ENCODE measurements around the gene C1QTNF1.
A peak's percentile ranks its signal among the peaks of the same experiment; 100 is the strongest.

Gene C1QTNF1

GRCh38 chr17:78985395-78985794 lies 38.6 kb upstream of the C1QTNF1 start:
- no peak overlapping the region for H3K9ac ChIP-seq (ENCODE audit: low read length in 2 of 2)
- no peak overlapping the region for H3K4me3 ChIP-seq (ENCODE audit: low read length in 2 of 2)
- H3K4me1 ChIP-seq (ENCODE audit: control insufficient read depth, insufficient read depth, low read length) = peaks cover under 1% of the 10 kb centered on the region
- H3K27ac ChIP-seq (ENCODE audit: low read length) = no peak overlapping the region
- H3K9me3 ChIP-seq (ENCODE audit: control insufficient read depth in 2 of 2, low read length in 2 of 2) = no peaks in the 10 kb centered on the region
- H3K27me3 ChIP-seq (ENCODE audit: control insufficient read depth in 1 of 2, insufficient read depth in 2 of 2, low read length in 2 of 2) = no peaks in the 10 kb centered on the region
- no peaks in the 10 kb centered on the region for H3K36me3 ChIP-seq (ENCODE audit: control insufficient read depth in 2 of 2, insufficient read depth in 2 of 2, low read length in 2 of 2)

GRCh38 chr17:78986048-78986648 lies 37.8 kb upstream of the C1QTNF1 start:
- Histone ChIP-seq H3K27ac (ENCODE audit: low read length) (no peak overlapping the region), H3K9ac (ENCODE audit: low read length in 2 of 2) (no peak overlapping the region), H3K27me3 (ENCODE audit: control insufficient read depth in 1 of 2, insufficient read depth in 2 of 2, low read length in 2 of 2) (no peaks in the 10 kb centered on the region), H3K4me3 (ENCODE audit: low read length in 2 of 2) (peak overlapping the region; percentile 15 to 63), H3K9me3 (ENCODE audit: control insufficient read depth in 2 of 2, low read length in 2 of 2) (no peaks in the 10 kb centered on the region), H3K4me1 (ENCODE audit: control insufficient read depth, insufficient read depth, low read length) (no peaks in the 10 kb centered on the region), H3K36me3 (ENCODE audit: control insufficient read depth in 2 of 2, insufficient read depth in 2 of 2, low read length in 2 of 2) (peaks cover 2 to 7% of the 10 kb centered on the region in 2 donors)

DNA sequence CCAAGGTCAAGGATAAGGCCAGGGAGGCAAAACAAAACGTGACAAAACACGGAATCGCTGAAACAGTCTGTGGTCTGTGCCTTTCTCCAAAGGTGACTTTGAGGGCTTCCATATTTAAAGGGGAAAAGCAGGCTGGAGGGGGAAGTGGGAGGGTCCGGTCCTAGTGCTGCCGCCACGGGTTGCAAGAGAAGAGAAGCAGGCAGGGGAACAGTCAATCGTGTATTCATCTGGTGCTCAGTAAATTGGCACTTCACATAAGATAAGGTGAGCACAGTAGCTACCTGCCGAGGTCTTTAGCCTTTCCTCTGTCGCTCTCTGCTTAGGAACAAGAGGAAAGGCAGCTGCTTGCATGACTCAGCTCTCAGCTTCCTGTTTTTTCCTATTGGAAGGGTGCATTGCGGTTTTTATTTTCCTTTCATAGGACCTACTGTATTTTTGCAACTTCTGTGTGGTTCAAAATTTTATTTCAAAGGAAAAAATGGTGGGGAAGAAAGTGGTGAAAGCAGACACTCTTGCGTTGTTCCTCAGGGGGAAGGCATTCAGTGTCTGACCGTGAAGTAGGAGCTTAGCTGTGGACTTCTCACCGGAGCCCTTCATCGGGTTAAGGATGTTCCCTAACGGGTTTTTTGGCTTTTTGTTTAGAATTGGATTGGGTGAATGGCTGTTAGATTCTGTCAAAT lies 37.2 kb upstream of the C1QTNF1 start:
- H3K4me3 ChIP-seq (ENCODE audit: low read length in 2 of 2) = peak overlapping the region; percentile 15 to 63
- no peaks in the 10 kb centered on the region for H3K4me1 ChIP-seq (ENCODE audit: control insufficient read depth, insufficient read depth, low read length)
- no peaks in the 10 kb centered on the region for H3K9me3 ChIP-seq (ENCODE audit: control insufficient read depth in 2 of 2, low read length in 2 of 2)
- H3K27me3 ChIP-seq (ENCODE audit: control insufficient read depth in 1 of 2, insufficient read depth in 2 of 2, low read length in 2 of 2) = no peaks in the 10 kb centered on the region
- no peak overlapping the region for H3K9ac ChIP-seq (ENCODE audit: low read length in 2 of 2)
- H3K36me3 ChIP-seq (ENCODE audit: control insufficient read depth in 2 of 2, insufficient read depth in 2 of 2, low read length in 2 of 2) = peaks cover 7 to 12% of the 10 kb centered on the region in 2 donors
- H3K27ac ChIP-seq (ENCODE audit: low read length) = no peak overlapping the region

- no peak overlapping the region for H3K9ac ChIP-seq (ENCODE audit: low read length in 2 of 2)
- H3K27me3 ChIP-seq (ENCODE audit: control insufficient read depth in 1 of 2, insufficient read depth in 2 of 2, low read length in 2 of 2) = no peaks in the 10 kb centered on the region
- no peak overlapping the region for H3K27ac ChIP-seq (ENCODE audit: low read length)
- H3K4me1 ChIP-seq (ENCODE audit: control insufficient read depth, insufficient read depth, low read length) = no peaks in the 10 kb centered on the region
- peaks cover 7 to 16% of the 10 kb centered on the region in 2 donors for H3K36me3 ChIP-seq (ENCODE audit: control insufficient read depth in 2 of 2, insufficient read depth in 2 of 2, low read length in 2 of 2)
- no peak overlapping the region for H3K4me3 ChIP-seq (ENCODE audit: low read length in 2 of 2)
- no peaks in the 10 kb centered on the region for H3K9me3 ChIP-seq (ENCODE audit: control insufficient read depth in 2 of 2, low read length in 2 of 2)
Observed at GRCh38 chr17:78988152-78988551, 35.8 kb upstream of the C1QTNF1 start.

- H3K4me1 ChIP-seq (ENCODE audit: control insufficient read depth, insufficient read depth, low read length) = no peaks in the 10 kb centered on the region
Observed at GRCh38 chr17:78990349-78991016, 33.5 kb upstream of the C1QTNF1 start.

GRCh38 chr17:78991017-78991738 lies 32.8 kb upstream of the C1QTNF1 start:
- no peak overlapping the region for H3K27ac ChIP-seq (ENCODE audit: low read length)
- H3K36me3 ChIP-seq (ENCODE audit: control insufficient read depth in 2 of 2, insufficient read depth in 2 of 2, low read length in 2 of 2) = peaks cover 7 to 19% of the 10 kb centered on the region in 2 donors

More at GRCh38 chr17:78990349-78991016, 33.5 kb upstream of the C1QTNF1 start:
- H3K9me3 ChIP-seq (ENCODE audit: control insufficient read depth in 2 of 2, low read length in 2 of 2) = no peaks in the 10 kb centered on the region
- H3K36me3 ChIP-seq (ENCODE audit: control insufficient read depth in 2 of 2, insufficient read depth in 2 of 2, low read length in 2 of 2) = peaks cover 7 to 18% of the 10 kb centered on the region in 2 donors
- no peaks in the 10 kb centered on the region for H3K27me3 ChIP-seq (ENCODE audit: control insufficient read depth in 1 of 2, insufficient read depth in 2 of 2, low read length in 2 of 2)
- no peak overlapping the region for H3K4me3 ChIP-seq (ENCODE audit: low read length in 2 of 2)
- H3K9ac ChIP-seq (ENCODE audit: low read length in 2 of 2) = no peak overlapping the region
- no peak overlapping the region for H3K27ac ChIP-seq (ENCODE audit: low read length)

GRCh38 chr17:78991906-78992532 lies 31.9 kb upstream of the C1QTNF1 start:
- no peak overlapping the region for H3K4me3 ChIP-seq (ENCODE audit: low read length in 2 of 2)
- H3K9me3 ChIP-seq (ENCODE audit: control insufficient read depth in 2 of 2, low read length in 2 of 2) = no peaks in the 10 kb centered on the region
- peaks cover 5% of the 10 kb centered on the region for H3K4me1 ChIP-seq (ENCODE audit: control insufficient read depth, insufficient read depth, low read length)
- no peak overlapping the region for H3K27ac ChIP-seq (ENCODE audit: low read length)
- peaks cover 7 to 27% of the 10 kb centered on the region in 2 donors for H3K36me3 ChIP-seq (ENCODE audit: control insufficient read depth in 2 of 2, insufficient read depth in 2 of 2, low read length in 2 of 2)
- H3K9ac ChIP-seq (ENCODE audit: low read length in 2 of 2) = no peak overlapping the region
- no peaks in the 10 kb centered on the region for H3K27me3 ChIP-seq (ENCODE audit: control insufficient read depth in 1 of 2, insufficient read depth in 2 of 2, low read length in 2 of 2)

More at GRCh38 chr17:78991017-78991738, 32.8 kb upstream of the C1QTNF1 start:
- Histone ChIP-seq H3K4me1 (ENCODE audit: control insufficient read depth, insufficient read depth, low read length) (peaks cover 3% of the 10 kb centered on the region), H3K9me3 (ENCODE audit: control insufficient read depth in 2 of 2, low read length in 2 of 2) (no peaks in the 10 kb centered on the region), H3K27me3 (ENCODE audit: control insufficient read depth in 1 of 2, insufficient read depth in 2 of 2, low read length in 2 of 2) (no peaks in the 10 kb centered on the region), H3K4me3 (ENCODE audit: low read length in 2 of 2) (no peak overlapping the region), H3K9ac (ENCODE audit: low read length in 2 of 2) (no peak overlapping the region)

DNA sequence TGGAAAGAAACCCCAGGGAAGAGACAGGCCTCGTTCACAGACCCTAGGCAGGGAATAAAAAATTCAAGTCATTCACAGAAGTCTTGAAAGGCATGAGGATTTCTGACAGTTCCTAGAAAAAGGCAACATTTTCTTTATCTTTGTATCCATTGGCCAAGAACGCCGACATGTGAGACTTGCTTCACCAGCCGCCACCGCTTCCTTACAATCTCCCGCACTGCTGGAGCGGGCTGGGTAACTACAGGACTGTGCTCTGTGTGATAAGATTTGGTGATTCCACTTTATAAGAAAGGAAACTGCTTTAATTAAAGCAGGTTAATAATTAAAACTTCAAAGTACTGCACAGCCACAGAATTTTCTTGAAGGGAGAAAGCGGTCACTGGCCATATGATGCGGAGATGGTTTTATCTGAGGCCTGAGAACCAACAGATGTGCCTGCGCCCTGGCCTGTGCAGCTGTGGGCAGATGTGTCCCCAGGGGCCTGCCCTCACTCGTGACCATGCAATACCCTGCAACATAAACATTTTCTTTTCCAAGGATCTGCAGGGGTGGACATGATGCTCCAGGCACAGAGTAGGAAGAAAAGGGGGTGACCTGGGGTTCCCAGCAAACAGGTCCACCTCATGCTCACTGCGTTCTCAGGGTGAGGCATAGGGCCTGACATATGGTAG lies 31.3 kb upstream of the C1QTNF1 start:
- Histone ChIP-seq H3K9me3 (ENCODE audit: control insufficient read depth in 2 of 2, low read length in 2 of 2) (no peaks in the 10 kb centered on the region), H3K4me3 (ENCODE audit: low read length in 2 of 2) (no peak overlapping the region), H3K36me3 (ENCODE audit: control insufficient read depth in 2 of 2, insufficient read depth in 2 of 2, low read length in 2 of 2) (peaks cover 10 to 30% of the 10 kb centered on the region in 2 donors), H3K4me1 (ENCODE audit: control insufficient read depth, insufficient read depth, low read length) (peaks cover 5% of the 10 kb centered on the region), H3K9ac (ENCODE audit: low read length in 2 of 2) (no peak overlapping the region), H3K27me3 (ENCODE audit: control insufficient read depth in 1 of 2, insufficient read depth in 2 of 2, low read length in 2 of 2) (no peaks in the 10 kb centered on the region), H3K27ac (ENCODE audit: low read length) (no peak overlapping the region)

- H3K27me3 ChIP-seq (ENCODE audit: control insufficient read depth in 1 of 2, insufficient read depth in 2 of 2, low read length in 2 of 2) = no peaks in the 10 kb centered on the region
- no peak overlapping the region for H3K27ac ChIP-seq (ENCODE audit: low read length)
- H3K36me3 ChIP-seq (ENCODE audit: control insufficient read depth in 2 of 2, insufficient read depth in 2 of 2, low read length in 2 of 2) = peaks cover 11 to 30% of the 10 kb centered on the region in 2 donors
- peaks cover 5% of the 10 kb centered on the region for H3K4me1 ChIP-seq (ENCODE audit: control insufficient read depth, insufficient read depth, low read length)
- no peaks in the 10 kb centered on the region for H3K9me3 ChIP-seq (ENCODE audit: control insufficient read depth in 2 of 2, low read length in 2 of 2)
- H3K9ac ChIP-seq (ENCODE audit: low read length in 2 of 2) = no peak overlapping the region
- H3K4me3 ChIP-seq (ENCODE audit: low read length in 2 of 2) = no peak overlapping the region
Observed at GRCh38 chr17:78993241-78993956, 30.6 kb upstream of the C1QTNF1 start.
